ENCODE measurements around the gene DDR1. TPM values are rescaled to one million over a fixed set of nuclear protein-coding genes. Genes with fewer than 3 reads are reported as not detected.

DDR1 gene
- total RNA-seq, 4 donors from 2014 or later, result 9.9 to 77.3 (median 48.7) TPM

- no peak for TF ChIP-seq CTCF (IDR thresholded peaks at IDR 0.05)
- DNase-seq (ENCODE audit: low spot score) (no peak), ATAC-seq (ENCODE audit: low FRiP score) (no peak)
These were observed 1.3 kb upstream of the DDR1 start for GRCh38 chr6:30882759-30883684.

GRCh38 chr6:30884521-30885480, 482 bp downstream of the DDR1 start:
- no peak for TF ChIP-seq CTCF (IDR thresholded peaks at IDR 0.05)
- DNase-seq (ENCODE audit: low spot score) (no peak), ATAC-seq (ENCODE audit: low FRiP score) (peak; percentile 56)

GRCh38 chr6:30885481-30885998, 1.2 kb downstream of the DDR1 start:
- no peak for DNase-seq (ENCODE audit: low spot score)
- no peak for TF ChIP-seq CTCF (IDR thresholded peaks at IDR 0.05)
- no peak for ATAC-seq (ENCODE audit: low FRiP score)

GRCh38 chr6:30885999-30886896, 1.9 kb downstream of the DDR1 start:
- peak; percentile 61 for ATAC-seq (ENCODE audit: low FRiP score)
- peak; percentile 37 for DNase-seq (ENCODE audit: low spot score)
- TF ChIP-seq CTCF (IDR thresholded peaks at IDR 0.05), result no peak

GRCh38 chr6:30886897-30887255, 2.6 kb downstream of the DDR1 start:
- ATAC-seq (ENCODE audit: low FRiP score), result no peak
- TF ChIP-seq CTCF (IDR thresholded peaks at IDR 0.05), result no peak
- no peak for DNase-seq (ENCODE audit: low spot score)
